HG03442 (cell line): ENCODE results near the gene MVB12A.

Experiments
- ATAC-seq: cut with Tn5 transposase; IDR thresholded peaks from one replicate; pipeline ENCODE4 v1.9.1; 2021; ENCODE audit warnings: mild to moderate bottlenecking, moderate library complexity; ENCODE audit not compliant: unreplicated experiment

MVB12A gene

GRCh38 chr19:17404621-17405249 lies 15.1 kb upstream of the MVB12A start:
- no peak for ATAC-seq

- ATAC-seq = peak; percentile 70
Observed at GRCh38 chr19:17405250-17406045, 14.4 kb upstream of the MVB12A start, which contains the start of gene BST2. Gene BST2, minus strand, starts transcription at chr19:17405630. Its CDS starts 55 bp downstream, at chr19:17405575.

- peak; percentile 16 for ATAC-seq
Observed at GRCh38 chr19:17406046-17406886, 13.6 kb upstream of the MVB12A start.

GRCh38 chr19:17406887-17407196 lies 13.0 kb upstream of the MVB12A start:
- no peak for ATAC-seq

- ATAC-seq = no peak
Observed at GRCh38 chr19:17409990-17410389, 9.9 kb upstream of the MVB12A start.

GRCh38 chr19:17411801-17412200 lies 8.0 kb upstream of the MVB12A start:
- ATAC-seq = no peak

- ATAC-seq = no peak
Observed at GRCh38 chr19:17414097-17414496, 5.8 kb upstream of the MVB12A start.

- no peak for ATAC-seq
Observed at GRCh38 chr19:17415121-17415520, 4.7 kb upstream of the MVB12A start.

- no peak for ATAC-seq
Observed at GRCh38 chr19:17418710-17419109, 1.1 kb upstream of the MVB12A start.

GRCh38 chr19:17419154-17419620 lies 660 bp upstream of the MVB12A start:
- ATAC-seq = no peak

GRCh38 chr19:17420475-17420924 lies 653 bp downstream of the MVB12A start:
- ATAC-seq = peak; percentile 21

- no peak for ATAC-seq
Observed at GRCh38 chr19:17421942-17422341, 2.1 kb downstream of the MVB12A start.

- ATAC-seq = no peak
Observed at GRCh38 chr19:17423429-17424208, 3.8 kb downstream of the MVB12A start.

GRCh38 chr19:17424743-17425365 lies 5.0 kb downstream of the MVB12A start:
- no peak for ATAC-seq

GRCh38 chr19:17429641-17430113 lies 9.8 kb downstream of the MVB12A start:
- ATAC-seq = no peak

- no peak for ATAC-seq
Observed at GRCh38 chr19:17431417-17431816, 11.6 kb downstream of the MVB12A start.

GRCh38 chr19:17435218-17435617 lies 15.4 kb downstream of the MVB12A start:
- ATAC-seq = no peak

GRCh38 chr19:17436094-17436873 lies 16.4 kb downstream of the MVB12A start:
- ATAC-seq = no peak

- ATAC-seq = no peak
Observed at GRCh38 chr19:17436874-17437267, 17.0 kb downstream of the MVB12A start.
